NCI-H2107 treated with DMSO at 0.1 percent for 48 hours (cell line): ENCODE results near the gene KCNV2.

ENCODE experiments used
- DNase-seq: peaks from one replicate; lab custom pipeline; 2025; ENCODE audit not compliant: unreplicated experiment; lab: John Stamatoyannopoulos, UW

Gene KCNV2

DNA sequence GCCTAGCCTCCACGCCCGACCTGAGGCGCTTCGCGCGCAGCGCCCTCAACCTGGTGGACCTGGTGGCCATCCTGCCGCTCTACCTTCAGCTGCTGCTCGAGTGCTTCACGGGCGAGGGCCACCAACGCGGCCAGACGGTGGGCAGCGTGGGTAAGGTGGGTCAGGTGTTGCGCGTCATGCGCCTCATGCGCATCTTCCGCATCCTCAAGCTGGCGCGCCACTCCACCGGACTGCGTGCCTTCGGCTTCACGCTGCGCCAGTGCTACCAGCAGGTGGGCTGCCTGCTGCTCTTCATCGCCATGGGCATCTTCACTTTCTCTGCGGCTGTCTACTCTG, 1.4 kb downstream of the KCNV2 start:
- no peak for DNase-seq

GRCh38 chr9:2720179-2720654, 2.9 kb downstream of the KCNV2 start:
- DNase-seq = no peak

DNA sequence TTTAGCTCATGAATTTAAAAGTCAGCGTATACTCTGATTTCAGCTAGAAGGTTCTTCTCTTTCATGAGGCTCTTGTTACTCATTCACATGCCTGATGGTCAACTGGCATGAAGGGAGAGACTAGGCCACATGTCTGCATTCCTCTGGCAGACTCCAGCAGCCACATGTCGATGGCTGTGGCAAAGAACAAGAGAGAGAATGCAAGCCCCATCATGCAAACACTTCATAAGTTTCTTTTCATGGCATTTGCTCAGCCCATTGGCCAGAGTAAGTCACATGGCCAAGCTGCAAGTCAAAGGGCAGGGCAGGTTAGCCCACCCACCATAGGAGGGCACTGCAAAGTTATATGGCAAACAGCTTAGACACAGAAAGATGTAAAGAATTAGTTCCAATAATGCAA, 5.4 kb downstream of the KCNV2 start:
- DNase-seq = no peak

DNA sequence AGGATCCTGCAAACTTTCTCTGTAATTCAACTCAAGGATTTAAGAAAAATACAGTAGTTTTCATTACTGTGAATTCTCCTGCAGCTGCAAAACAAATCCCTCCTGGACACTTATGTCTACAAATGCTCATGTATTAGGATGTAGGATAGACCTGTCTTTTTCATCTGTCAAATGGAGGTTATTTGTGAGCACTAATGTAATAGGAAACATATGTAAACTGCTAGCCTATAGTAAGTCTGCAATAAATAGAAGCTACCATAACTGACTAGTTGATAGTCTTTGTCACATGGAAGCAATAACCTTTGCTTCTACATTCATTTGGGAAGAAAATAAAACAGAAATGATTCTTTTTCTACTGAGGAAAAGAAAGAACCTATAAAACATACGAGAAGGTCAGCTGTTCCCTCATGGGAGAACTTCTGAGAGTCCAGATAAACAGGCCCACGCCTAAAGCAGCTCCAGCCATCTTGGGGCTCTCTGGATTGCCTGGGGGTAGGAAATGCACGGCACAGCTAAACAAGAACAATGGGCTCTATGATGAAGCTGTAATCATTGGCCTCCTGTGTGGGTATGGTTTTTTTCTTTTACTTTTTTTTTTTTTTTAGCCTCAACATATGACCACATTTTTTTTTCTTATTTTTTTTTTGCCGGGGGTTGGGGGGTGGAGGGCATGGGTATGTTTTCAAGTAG, 6.2 kb downstream of the KCNV2 start:
- DNase-seq = no peak

DNA sequence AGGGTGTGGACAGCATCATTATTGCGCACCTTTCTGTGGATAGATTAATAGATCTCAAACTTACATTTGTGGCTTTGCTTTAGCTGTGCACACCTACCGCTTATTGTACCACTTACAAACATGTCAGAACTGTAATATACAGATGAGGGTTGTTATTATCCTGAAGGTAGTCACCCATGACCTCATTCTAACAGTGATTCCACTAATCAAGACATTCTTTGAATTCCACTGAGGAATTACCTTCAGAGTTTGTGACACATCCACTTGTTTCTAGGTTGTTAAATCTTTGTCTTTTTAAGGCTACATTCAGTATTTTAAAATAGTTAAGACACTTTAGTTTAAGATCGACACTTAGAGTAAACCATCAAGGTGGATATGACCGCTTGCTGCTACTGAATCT, 7.8 kb downstream of the KCNV2 start:
- no peak for DNase-seq

- DNase-seq = no peak
These were observed 8.8 kb downstream of the KCNV2 start for GRCh38 chr9:2725898-2726649.

GRCh38 chr9:2726650-2727340, 9.5 kb downstream of the KCNV2 start:
- no peak for DNase-seq

GRCh38 chr9:2727374-2727773, 10.1 kb downstream of the KCNV2 start:
- no peak for DNase-seq

DNA sequence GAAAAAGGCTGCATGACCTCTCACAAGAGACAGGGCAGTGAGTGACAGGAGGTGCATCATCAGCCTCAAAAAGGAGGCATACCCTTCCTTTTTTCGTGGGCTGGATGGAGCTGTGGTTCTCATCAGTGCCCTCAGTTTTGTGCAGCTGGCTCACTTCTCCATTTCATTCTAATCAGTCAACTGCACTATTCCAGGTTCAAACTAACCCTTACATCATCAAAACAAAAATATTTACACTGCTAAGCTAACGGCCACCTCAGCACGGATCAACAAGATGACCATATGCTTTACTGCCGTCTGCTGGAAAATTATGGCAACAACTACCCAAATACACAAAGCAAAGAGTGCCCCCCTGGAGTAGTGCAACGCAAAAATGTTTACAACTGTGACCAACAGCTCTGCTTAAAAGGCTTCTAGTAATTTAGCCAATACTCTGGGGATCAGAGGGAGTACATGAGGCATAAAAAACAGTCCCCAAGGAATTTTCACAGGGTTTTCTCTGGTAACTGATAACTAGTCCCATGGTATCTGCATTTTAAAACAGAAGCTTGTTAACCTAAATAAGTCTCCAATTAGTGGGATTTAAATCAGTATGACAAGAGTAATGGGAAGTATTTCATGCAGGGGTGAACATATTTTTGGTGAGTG, 10.8 kb downstream of the KCNV2 start:
- DNase-seq = peak; percentile 94

GRCh38 chr9:2729003-2729402, 11.7 kb downstream of the KCNV2 start:
- DNase-seq = no peak

DNA sequence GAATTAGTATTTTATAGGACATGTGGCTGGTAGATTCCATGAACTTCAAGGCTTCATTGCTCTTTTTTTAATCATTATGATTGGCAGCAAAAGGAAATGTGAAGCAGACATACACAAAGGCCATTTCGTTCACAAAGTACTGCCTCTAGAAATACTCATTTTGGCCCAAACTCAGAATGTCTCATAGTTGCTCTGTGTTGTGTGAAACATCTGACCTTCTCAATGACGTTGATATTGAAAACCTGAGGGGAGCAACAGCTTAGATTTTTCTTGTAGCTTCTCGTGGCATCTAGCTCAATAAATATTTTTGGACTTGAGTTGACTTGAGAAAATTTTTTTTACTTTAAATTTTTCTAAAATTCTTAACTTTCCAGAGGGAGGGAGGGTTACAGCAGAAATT, 12.4 kb downstream of the KCNV2 start:
- no peak for DNase-seq

GRCh38 chr9:2730971-2731370, 13.7 kb downstream of the KCNV2 start:
- DNase-seq = no peak

- no peak for DNase-seq
These were observed 15.2 kb downstream of the KCNV2 start for GRCh38 chr9:2732492-2732891.

DNA sequence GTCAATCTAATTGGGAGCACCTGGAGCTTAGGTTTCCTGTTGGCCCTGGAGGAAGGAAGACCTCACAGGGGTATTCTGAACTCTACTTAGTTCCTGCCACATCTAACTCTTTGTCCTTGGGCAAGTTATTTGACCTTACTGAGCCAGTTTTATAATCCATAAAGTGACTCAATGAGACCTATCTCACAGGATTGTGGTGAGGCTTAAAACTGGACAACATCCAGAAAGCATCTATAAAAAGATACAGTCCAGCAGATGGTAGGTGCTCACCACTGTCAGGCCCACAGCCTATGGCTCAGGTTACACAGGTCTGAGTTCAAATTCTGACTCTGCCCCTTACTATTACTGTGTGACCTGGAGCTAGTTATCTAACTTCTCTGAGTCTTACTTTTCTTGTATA, 23.3 kb downstream of the KCNV2 start:
- DNase-seq = no peak

DNA sequence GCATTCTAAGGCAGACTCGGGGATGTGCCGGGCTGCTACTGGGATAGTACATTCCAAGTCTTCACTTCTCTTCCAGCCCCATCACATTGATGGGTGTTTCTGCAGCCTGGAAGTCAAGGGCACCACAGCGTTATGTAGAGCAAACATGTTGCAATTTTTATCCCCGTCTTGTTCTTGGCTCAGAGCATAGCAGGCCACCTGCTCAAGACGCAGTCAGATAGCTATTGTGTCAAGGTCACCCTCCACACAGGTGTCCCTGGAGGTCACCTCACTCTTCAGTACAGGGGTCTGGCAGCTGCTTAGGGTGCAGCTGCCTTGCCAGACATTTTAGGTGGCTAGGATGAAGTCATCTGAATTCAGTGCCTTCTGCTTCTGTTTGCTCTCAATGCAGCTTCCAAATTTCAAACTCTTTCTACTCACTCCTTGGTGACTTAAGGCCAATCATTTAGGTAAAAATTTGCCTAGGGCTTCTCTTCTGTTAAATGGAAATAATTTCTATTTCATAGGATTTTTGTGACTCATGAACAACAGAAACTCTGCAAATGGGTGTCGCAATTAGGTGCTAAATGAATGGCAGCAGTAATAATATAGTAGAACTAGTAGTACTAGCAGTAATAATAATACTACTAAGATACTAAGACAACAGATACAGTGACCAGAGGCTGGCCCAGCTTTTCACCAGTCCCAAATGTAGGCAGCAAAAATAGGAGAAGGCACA, 24.3 kb downstream of the KCNV2 start:
- no peak for DNase-seq

DNA sequence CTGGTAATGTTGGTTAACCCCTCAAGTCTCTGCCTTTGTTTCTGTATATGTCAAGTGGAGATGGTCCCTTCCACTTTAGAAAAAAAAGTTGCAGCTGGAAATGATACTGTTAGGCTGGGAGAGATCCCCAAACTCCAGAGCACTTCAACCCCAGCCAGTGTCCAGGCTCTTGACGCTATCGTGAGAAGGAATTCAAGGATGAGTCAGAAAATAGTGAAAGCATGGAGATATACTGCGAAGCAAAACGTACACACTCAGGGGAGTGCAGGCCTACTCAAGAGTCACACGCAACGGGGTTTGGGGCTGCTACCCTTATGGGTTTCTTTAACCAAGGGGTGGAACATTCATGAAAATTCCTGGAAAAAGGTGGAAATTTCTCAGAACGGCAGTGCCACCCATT, 24.9 kb downstream of the KCNV2 start:
- no peak for DNase-seq

DNA sequence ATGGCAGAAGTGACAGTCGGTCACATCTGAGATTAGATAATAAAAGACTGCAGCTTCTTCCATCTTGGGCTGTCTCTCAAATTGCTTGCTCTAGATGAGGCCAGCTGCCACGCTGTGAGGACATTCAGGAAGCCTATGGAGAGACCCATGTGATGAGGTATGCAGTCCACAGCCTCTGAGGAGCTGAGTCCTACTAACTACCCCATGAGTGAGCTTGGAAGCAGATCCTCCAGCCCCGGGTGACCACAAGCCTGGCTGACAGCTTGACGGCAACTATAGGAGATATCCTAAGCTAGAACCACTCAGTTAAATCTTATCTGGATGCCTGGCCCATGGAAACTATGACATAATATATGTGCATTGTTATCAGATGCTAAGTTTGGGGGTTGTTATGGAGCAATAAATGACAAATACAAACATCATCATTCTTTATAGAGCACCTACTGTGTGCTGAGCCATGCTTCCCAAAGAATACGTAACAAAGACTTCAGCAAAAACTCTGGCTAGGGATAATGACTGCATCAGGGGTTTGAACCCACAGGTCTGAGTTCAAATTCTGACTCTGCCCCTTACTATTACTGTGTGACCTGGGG, 26.7 kb downstream of the KCNV2 start:
- DNase-seq = no peak

DNA sequence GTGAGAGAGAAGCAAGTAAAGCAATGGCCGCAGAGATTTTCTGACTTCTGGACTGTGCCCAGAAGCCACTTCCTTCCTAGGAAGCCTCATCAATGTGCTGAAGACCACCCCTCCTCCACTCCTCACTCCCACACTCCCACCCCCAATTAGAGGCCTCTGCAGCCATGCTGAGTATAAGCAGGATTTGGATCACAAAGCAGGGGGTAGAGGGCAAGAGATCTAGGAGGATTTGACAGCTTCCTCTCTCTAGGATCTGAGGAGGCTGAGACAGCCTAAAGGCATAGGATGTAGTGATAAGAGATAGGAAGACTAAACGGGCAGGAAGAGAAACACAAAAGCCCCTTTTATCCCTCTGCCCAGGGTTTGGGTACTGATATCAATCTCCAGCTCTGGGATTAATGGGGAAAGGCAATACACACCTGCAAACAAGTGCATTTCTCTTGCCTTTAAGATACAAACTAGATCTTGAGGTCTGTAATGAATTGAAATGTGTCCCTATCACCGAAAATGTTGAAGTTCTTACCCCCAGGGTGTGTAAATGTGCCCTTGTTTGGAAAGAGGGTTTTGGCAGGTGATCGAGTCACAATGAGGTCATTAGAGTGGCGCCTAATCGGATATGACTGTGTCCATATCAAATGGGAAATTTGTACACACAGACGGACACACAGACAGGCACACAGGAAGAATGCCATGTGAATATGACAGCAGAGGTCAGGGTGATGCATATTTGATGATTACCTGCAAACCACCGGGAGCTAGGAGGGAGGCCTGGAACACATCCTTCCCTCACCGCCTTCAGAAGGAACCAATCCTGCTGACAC, 28.5 kb downstream of the KCNV2 start:
- no peak for DNase-seq

GRCh38 chr9:2749485-2749884, 32.2 kb downstream of the KCNV2 start:
- DNase-seq = no peak

- DNase-seq = no peak
These were observed 38.0 kb downstream of the KCNV2 start for GRCh38 chr9:2755285-2755684.
